H54 (cell line): ENCODE measurements around the gene KSR1.
"Not testable (repeated sequence)": the region's sequence is repeated elsewhere in the genome, so short reads cannot be mapped to it uniquely, and the experiment has no call there.

Source experiments
- DNase-seq: peaks from one replicate; pipeline ENCODE4 v3.0.0; 2011; ENCODE audit warnings: low spot score, mixed read lengths; ENCODE audit not compliant: insufficient read length
- FAIRE-seq: peaks from 3 replicates; lab custom pipeline; 2011; peaks lifted over from hg19 to GRCh38; lab: Jason Lieb, UNC
- POLR2A ChIP-seq: IDR thresholded peaks from 2 replicates; pipeline ENCODE4 v1.6.1; 2011; ENCODE audit warnings: low read depth, mild to moderate bottlenecking, low read length

KSR1 gene

DNA sequence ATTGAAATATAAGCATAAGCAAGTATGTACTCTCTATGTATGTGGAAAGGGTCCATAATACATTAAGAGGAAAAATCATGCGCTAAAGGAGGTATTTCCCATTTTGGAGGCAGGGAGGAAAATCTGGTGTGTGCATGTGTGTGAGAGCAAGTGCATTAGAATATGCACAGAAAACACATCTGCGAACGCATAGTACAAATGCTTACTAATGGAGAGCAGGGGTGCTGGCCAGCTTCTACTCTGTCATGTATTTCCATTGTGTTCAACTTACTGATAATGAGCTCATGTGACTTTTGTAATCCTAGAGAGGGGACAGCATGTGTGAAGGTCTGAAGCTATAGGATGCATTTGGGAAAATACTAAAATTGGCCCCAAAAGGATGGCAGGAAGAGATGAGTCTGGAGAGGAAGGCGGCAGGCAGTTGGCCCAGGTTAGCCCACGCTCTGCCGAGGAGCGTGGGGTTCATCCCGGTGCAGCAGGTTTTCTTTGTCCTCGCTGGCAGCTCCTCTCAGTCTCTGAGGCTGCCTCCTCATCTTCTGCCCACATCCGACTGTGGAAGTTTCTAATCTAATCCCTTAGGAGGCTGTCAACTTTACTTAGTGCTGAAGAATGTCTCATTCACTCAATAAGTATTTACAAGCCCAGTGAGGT, 17.8 kb upstream of the KSR1 start:
- DNase-seq (no peak), FAIRE-seq (no peak)
- no peak for TF ChIP-seq POLR2A

DNA sequence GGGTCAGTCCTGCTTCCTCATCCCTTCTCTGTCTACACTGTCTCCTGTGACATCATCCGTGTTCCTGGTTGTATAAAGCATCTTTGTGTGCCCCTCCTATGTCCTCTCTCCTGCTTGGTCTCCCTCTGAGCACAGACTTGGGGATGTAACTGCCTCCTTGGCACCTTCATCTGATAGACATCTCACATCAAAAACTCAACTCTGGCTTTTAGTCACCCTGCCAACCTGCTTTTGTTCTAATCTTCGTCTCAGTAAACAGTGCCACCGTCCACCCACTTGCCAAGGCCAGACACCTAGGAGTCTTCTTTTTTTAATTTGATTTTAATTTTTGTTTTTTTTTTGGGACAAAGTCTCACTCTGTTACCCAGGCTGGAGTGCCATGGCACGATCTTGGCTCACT, 16.9 kb upstream of the KSR1 start:
- TF ChIP-seq POLR2A: no peak
- DNase-seq (no peak), FAIRE-seq (no peak)

DNA sequence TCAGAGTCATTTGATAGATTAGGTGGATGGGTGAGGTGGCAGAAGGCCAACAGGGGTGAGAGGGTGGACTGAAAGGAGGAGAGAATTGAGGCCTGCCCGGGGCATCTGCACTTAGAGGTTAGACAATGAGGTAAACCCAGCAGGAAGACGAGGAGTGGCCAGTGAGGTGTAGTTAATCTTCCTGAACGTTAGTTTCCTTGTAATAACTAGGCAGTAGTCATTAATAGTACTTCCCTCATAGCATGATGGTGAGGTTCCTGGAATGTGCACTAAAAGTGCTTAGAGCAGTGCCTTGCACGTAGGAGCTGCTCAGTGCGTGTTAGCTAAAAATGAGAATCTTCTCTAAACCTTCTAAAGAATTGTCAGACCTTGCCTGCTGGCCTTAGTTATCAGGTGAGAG, 13.5 kb upstream of the KSR1 start:
- no peak for TF ChIP-seq POLR2A

GRCh38 chr17:27443491-27443890, 12.8 kb upstream of the KSR1 start:
- no peak for DNase-seq
- TF ChIP-seq POLR2A: no peak
- FAIRE-seq: no peak

More for the DNA sequence above, 13.5 kb upstream of the KSR1 start:
- FAIRE-seq (no peak), DNase-seq (no peak)

GRCh38 chr17:27445971-27446370, 10.3 kb upstream of the KSR1 start:
- TF ChIP-seq POLR2A: no peak
- no peak for FAIRE-seq
- DNase-seq: no peak

DNA sequence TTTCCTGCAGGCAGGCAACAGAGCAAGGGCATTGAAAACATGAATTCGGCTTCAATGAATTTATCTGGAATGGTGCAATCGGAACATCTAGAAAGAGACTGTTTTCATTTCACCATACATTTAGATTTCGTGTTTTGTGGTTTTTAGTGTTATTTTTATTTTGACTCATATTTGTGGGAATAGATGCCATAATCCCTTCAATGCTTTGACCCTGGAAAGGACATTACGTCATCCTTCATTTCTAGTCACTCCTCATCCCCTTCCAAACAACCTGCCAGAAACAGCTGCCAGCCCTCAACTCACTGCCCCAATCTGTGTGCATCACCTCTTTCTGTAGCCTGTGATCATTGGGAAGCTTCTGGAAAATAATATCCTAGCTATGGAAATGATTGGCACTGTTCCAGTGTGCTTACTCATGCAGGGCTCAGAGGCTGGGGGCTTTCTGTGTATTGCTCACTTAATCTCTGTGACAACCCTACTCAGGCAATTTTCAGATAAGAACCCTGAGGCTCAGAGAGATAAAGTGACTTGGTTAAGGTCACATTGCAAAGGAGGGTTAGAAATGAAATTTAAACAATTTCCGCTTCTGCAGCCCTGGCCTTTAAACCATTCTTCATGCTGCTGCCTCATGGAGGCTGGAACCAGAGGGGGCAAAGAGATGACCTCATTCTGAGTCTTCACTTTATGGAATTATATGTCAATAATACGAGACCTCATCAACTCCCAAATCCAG, 9.5 kb upstream of the KSR1 start:
- FAIRE-seq (no peak), DNase-seq (no peak)
- no peak for TF ChIP-seq POLR2A

DNA sequence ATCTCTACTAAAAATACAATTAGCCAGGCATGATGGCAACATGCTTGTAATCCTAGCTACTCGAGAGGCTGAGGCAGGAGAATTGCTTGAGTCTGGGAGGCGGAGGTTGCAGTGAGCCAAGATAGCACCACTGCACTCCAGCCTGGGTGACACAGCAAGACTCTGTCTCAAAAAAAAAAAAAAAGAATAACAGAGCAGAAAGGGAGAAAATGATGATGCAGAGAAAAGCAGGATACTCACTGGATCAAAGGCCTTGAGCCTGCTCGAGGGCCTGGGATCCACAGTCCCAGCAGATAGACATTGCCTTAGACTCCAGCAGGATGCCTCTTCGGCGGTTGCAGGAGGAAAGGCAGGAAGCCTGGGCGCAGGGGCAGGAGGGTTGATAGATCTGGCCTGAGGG, 7.7 kb upstream of the KSR1 start:
- FAIRE-seq, DNase-seq: not testable (repeated sequence)

DNA sequence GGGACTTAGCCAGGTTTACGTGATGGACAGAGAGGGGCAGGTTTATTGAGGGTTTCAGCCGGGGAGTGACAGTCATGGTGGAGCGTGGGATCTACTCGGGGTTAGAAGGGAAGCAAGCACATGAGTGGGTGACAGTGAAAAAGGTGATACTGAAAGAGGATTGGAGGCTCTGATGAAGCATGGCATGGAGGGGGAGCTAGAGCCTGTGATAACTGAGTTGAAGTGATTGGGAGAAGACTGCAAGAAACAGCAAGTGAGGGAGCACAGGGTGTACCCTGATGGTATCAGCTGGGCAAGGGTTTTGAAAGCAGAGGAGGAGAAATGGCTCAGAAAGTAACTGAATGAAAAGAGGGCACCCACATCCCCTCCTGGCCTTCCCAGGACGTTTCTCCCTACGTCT, 6.7 kb upstream of the KSR1 start:
- FAIRE-seq (no peak), DNase-seq (no peak)

DNA sequence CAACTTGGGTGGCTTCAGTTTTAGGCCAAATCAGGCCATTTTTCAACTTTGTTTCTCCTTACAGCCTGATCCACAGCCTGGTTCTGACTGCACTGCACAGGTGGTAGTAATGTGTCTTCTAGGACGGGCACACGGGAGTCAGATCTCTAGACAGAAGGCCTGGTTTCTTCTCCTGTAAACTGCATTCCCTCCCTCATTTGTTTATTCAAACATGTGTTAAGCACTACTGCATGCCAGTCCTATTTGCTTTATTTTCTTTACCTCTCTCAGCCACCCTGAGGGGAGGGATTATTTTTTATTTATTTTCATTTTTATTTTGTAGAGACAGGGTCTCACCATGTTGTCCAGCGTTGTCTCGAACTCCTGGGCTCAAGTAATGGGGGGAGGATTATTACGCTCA, 6.3 kb upstream of the KSR1 start:
- no peak for TF ChIP-seq POLR2A
- FAIRE-seq (no peak), DNase-seq (no peak)

More for the DNA sequence above, 6.7 kb upstream of the KSR1 start:
- no peak for TF ChIP-seq POLR2A

DNA sequence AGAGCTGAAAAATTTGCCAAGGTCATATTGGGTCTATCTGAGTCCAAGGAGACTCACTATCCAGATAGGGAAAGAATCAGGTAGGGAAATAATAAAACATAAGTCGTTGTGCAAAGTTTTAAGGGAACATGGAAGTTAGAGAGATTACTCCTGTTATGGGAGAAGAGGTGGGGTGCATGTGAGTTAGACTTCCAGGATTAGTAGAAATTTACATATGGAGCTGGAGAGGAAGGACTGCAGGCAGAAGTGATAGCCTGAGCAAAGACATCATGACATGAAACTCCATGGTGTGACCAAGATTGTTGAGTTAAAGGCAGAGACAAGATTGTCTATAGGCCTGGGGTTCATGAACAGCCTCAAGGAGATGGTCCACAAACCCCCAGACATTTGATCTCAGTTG, 5.8 kb upstream of the KSR1 start:
- no peak for FAIRE-seq
- TF ChIP-seq POLR2A: no peak
- no peak for DNase-seq

DNA sequence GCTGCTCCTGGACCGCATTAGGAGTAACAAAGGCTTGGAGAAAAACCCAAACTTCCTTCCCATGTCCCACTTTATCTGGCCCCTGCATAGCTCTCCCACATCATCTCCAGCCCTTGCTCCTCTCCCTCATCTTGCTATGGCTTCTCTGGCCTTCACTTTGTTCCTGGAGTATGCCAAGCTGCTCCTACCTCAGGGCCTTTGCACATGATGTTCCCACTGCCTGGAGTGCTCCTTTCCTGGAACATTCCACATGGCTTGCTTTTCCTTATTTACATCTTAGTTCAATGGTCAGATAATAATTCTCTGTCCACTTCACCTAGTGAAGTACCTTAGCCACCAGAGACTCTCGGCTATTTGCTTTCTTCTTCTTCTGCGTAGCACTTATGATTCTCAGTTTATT, 4.3 kb upstream of the KSR1 start:
- DNase-seq (no peak), FAIRE-seq (no peak)
- no peak for TF ChIP-seq POLR2A

DNA sequence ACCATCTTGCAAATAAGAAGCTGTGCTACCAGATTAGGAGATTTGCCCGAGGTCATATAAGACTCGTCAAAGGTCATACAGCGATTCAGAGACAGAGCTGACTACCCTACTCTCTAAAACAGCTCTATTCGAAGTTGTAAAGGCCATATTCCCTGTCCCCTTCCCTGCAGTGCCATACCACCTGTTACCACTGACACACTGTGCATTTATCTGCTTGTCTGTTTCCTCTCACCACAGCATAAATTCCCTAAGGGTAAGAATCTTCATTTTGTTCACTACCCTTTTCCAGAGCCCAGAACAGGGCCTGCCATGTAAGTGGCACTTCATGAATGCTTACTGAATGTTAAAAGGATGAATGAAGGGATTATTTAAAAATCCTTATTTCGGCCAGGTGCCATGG, 3.4 kb upstream of the KSR1 start:
- no peak for FAIRE-seq

DNA sequence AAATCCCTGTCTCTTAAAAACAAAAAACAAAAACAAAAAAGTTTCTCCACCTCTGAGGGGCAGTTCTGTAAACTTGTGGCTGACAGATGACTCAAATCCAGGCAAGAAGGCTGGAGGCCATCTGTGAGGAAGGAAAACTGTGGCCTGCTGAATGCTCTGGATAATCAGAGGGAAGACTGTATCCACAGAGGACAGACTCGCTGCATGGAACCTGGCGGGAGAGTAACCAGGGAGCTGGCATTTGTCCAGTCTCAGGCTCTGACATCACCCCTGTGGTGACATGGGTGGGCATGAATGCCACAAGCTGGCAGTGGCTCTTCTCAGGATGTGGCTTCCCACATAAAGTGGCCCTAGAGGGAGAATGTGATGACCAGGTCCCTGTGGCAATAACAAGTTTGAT, 2.8 kb upstream of the KSR1 start:
- DNase-seq: no peak
- no peak for TF ChIP-seq POLR2A
- FAIRE-seq: no peak

More for the DNA sequence above, 3.4 kb upstream of the KSR1 start:
- no peak for DNase-seq
- TF ChIP-seq POLR2A: no peak

- TF ChIP-seq POLR2A: no peak
- FAIRE-seq (no peak), DNase-seq (no peak)
Measured at GRCh38 chr17:27454089-27454488, 2.2 kb upstream of the KSR1 start.
